GM18867 (cell line): Measurements from ENCODE around the gene COL4A4.
A peak's percentile ranks its signal among the peaks of the same experiment; 100 is the strongest.

Experiments
- ATAC-seq: cut with Tn5 transposase; IDR thresholded peaks from one replicate; pipeline ENCODE4 v1.9.1; 2021; ENCODE audit warnings: mild to moderate bottlenecking, moderate library complexity; ENCODE audit not compliant: unreplicated experiment

COL4A4 gene

DNA sequence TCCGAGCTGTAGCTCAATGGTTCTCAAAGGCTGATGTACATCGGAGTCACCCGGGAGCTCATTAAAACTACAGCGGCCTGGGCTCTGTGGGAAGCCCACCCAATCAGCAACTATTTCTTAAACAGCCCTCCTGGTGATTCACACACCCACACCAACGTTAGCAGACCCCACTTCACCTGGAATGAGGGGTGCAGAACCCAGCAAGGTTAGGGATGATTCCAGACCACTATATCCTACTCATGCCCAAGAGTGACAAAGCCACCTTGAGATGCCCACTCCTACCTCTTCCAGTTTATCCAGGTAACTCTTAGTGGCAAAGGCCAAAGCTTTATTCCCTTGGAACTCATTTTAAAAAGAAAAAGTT is 178.4 kb downstream of the COL4A4 start:
- ATAC-seq, result no peak

DNA sequence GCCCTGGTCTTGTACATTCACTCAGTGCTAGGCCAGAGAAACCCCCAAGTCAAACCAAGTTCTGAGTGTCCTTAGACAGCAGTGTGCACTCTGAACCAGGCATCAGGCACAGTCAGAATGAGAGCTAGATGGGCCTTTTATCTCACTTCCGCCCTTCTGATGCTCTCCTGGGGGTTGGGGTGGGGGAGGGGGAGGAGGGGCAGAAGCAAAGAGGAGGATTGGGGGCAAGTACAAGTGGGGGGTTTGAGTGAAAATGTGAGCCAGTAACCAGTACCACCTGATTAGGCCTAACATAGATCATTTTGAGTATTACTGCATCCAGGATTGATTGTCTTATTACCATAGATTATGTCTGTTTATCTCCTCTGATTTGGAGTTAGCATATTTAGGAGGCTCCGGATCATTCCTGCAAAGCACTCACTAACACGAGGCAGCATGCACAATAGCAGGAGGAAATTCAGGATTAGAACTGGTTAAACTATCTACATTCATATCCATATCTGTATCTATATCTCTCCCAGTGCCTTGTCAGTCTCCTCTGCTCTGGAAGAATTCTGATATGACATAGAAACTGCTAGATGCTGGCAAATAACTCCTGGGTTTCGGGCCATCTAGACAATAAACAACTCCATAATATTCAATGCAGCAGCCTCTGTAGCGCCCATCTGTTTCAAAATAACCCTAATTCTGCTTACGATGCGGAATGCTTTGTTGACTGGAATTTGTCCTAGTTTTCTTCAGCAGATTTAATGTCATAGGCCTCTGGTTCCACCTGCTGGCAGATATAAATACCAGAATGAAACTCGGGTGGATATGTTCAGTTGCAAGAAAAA is 179.0 kb downstream of the COL4A4 start:
- peak; percentile 97 for ATAC-seq

DNA sequence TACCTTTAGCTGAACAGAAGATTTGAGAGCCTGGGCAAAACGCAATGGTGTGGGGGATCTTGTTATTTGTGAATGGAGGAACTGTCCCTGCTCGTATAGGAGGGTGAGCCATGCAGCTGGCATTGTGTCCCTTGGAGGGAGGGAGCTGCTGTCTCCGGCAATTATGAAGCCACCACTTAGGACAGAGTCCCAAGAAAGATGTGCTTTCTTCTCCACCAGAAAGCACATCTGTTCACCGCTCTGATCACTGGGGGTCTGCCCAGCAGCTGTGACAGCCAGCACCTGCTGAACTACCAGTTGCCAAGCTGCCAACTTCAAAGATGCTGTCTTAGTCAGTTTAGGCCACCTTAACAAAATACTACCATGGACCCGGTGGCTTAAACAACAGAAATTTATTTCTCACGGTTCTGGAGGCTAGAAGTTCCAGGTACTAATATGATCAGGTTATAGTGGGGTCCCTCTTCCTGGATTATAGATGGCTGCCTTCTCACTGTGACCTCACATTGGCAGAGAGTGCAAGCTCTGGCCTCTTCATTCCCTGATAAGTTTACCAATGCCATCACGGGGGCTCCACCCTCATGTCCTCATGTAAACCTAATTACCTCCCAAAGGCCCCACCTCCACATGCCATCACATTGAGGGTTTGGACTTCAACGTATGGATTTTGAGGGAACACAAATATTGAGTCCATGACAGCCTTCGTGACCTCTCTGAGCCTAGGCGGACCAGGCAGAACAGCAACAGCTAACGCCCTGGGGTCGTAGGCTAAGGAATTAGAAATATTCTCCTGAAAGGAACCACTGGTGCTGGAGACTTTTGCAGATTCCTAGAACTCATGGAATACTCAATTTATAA is 179.9 kb downstream of the COL4A4 start:
- no peak for ATAC-seq

- no peak for ATAC-seq
These were observed 182.1 kb downstream of the COL4A4 start for GRCh38 chr2:226981791-226982326.

DNA sequence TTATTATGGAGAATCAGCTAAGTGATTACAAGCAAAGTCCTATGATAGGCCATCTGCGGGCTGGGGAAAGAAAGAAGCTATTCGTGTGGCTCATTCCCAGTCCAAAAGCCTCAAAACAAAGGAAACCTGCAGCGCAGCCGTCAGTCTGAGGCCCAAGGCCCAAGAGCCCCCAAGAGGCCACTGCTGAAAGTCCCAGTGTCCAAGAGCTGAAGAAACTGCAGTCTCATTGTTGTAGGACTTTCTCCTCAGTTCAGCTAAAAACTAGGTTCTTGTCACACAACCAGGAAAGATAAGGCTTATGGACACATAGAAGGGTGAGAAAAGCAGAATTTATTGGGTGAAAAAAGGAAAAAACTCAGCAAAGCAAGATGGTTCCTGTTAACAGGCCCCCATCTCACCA is 185.0 kb downstream of the COL4A4 start:
- ATAC-seq, result no peak

DNA sequence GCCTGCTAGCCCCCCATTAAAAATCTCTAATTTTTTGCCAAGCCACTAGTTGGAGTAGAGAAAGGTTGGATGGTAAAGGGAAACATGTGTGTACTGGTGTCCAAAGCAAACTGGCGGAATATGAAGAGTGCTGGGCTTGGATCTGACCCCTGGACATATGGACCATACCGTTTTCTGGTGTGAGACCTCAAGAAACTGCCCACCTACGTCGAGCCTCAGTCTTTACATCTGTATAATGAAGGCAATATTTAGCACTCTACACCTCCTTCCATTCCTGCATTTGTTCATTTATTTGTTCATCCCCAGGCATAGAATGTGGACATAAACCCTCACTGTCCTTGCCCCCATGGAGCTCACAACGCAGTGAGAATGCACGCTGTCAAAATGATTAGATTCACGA is 185.7 kb downstream of the COL4A4 start:
- no peak for ATAC-seq

- ATAC-seq, result no peak
These were observed 186.2 kb downstream of the COL4A4 start for GRCh38 chr2:226977775-226978190.

- ATAC-seq, result no peak
These were observed 190.2 kb downstream of the COL4A4 start for GRCh38 chr2:226973816-226974215.

- peak; percentile 46 for ATAC-seq
These were observed 192.2 kb downstream of the COL4A4 start for GRCh38 chr2:226971770-226972169.

DNA sequence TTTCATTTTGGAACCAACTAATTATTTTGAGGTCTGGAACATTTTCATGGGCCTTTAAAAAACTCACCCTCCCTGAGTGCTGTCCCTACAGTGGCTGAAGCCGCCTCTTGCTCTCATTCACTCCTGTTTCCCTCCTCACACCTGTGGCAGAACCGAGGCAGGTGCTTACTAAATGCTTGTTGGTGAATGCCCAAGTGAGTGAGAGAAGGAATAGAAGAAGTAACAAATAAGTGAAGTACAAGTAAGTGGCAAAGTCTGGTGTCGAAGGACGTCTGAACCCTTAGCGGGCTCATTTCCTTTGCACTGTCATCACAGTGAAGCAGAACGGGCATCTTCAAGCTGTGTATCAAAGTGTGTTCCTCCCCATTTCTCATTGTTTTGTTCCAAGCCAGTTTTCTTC is 192.9 kb downstream of the COL4A4 start:
- peak; percentile 56 for ATAC-seq

DNA sequence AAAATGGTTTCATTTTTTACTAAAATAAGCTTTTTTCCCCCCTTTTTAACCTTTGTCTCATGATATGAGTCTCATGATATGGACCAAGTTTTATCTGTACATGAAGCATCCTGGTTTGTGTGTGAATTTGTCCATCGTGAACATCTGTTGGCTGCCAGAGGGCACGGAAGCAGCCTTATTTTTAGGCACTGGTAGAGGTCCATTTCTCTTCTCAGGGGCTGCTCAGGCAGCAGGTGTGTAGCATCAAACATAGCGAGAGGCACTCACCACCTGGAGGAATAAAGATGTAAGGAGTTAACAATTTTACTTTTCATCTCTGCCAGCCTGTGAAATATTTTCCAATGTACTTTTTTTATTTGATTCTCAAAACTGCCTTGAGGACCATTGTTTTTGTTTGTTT is 193.6 kb downstream of the COL4A4 start:
- ATAC-seq, result peak; percentile 65

- ATAC-seq, result no peak
These were observed 194.5 kb downstream of the COL4A4 start for GRCh38 chr2:226969417-226970080.

DNA sequence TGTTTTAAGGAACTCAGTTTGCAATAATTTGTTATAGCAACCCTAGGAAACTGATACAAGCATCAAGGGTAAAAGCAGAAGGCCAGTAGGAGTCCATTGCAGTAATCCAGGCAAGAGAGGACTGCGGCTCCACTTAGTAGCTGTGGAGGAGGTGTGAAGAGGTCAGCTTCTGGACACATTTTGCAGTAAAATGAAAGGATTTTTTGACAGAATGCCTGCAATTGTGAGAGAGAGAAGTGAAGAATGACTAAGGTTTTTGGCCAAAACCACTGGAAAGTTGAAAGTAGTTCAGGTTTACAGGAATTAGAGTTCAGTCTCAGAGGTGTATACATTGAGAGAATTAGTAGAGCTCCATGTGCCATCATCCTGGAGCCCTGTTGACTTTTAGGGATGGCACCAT is 198.6 kb downstream of the COL4A4 start:
- no peak for ATAC-seq

GRCh38 chr2:226963528-226963927 is 200.5 kb downstream of the COL4A4 start:
- no peak for ATAC-seq

- no peak for ATAC-seq
These were observed 201.7 kb downstream of the COL4A4 start for GRCh38 chr2:226962176-226962773.

DNA sequence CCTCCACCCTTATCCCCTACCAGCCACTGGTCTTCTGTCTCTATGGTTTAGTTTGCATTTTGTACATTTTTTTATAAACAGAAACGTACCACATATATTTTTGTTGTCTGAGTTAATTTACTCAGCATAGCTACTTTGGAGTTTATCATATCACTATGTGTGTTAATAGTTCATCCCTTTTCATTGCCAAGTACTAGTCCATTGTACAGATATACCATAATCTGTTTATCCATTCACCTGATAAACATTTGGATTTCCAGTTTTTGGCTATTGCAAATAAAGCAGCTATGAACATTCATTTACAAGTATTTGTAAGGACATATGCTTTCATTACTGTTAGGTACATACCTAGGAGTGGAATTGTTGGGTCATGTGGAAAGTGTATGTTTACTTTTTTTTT is 204.6 kb downstream of the COL4A4 start:
- no peak for ATAC-seq

DNA sequence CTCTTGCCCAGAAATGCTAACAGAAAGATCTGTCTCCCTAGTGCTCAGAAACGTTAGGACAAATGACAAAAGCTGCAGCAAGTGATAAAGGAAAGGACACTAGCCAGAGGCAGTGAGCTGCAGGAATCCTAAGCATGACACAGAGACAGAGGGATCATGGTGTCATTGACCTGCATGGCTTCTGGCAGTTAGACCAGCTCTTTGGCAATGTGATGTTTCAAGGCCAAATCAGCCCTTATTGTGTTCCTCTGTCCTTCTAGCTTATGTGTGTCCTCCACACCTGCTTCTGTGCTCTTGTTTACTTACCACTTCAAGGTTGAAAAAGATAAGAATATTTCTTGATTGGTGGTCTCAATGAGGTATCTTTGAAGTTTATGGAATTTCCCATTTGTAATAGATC is 207.3 kb downstream of the COL4A4 start:
- no peak for ATAC-seq

DNA sequence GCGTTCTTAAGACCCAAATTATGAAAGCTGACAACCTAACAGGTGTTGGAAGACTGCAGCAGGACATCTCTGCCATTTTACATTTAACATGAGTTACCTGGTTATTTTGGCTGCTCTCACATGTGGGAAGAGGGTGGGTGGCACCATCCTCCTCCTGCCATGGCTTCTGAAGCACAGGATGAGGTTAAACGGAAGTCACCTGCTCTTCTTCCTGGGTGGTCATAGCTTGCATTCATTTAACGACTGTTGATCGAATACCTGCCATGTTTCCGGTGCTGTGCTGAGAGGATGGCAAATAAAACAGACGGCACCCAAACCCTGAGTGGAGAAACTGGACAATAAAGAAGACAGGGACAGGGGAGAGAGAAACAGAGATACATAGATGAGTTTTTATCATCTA is 210.2 kb downstream of the COL4A4 start:
- no peak for ATAC-seq

GRCh38 chr2:226953206-226953605 is 210.8 kb downstream of the COL4A4 start:
- ATAC-seq, result no peak
